Sigmoid colon (tissue), 4 donors: ENCODE results near the gene TCF20.

ENCODE experiments used
- EP300 ChIP-seq, 4 donors: sonication (generic); formaldehyde crosslinking; IDR thresholded peaks; one replicate each; pipeline ENCODE4 v1.6.1; 2017; ENCODE audit warnings: antibody characterized with exemption in 4 of 4
- POLR2A ChIP-seq, 2 donors: fragments of 450-650 bp; IDR thresholded peaks; one replicate each; pipeline ENCODE4 v1.6.1; 2016; ENCODE audit warnings: antibody characterized with exemption in 2 of 2, mild to moderate bottlenecking in 2 of 2, moderate library complexity in 2 of 2
- POLR2AphosphoS5 ChIP-seq, 4 donors: sonication (generic); formaldehyde crosslinking; IDR thresholded peaks; one replicate each; pipeline ENCODE4 v1.6.1; 2017; ENCODE audit warnings: antibody characterized with exemption in 4 of 4
- TF ChIP-seq, protein P1 (sequence below), 4 experiments: fragments of 450-650 bp in 3 of 4; fragments of 200-600 bp in 1 of 4; IDR thresholded peaks; one replicate each; pipeline ENCODE4 v1.5.1; 2016 to 2019; ENCODE audit warnings: antibody characterized with exemption in 4 of 4, mild to moderate bottlenecking in 3 of 4, moderate library complexity in 2 of 4

DNA sequence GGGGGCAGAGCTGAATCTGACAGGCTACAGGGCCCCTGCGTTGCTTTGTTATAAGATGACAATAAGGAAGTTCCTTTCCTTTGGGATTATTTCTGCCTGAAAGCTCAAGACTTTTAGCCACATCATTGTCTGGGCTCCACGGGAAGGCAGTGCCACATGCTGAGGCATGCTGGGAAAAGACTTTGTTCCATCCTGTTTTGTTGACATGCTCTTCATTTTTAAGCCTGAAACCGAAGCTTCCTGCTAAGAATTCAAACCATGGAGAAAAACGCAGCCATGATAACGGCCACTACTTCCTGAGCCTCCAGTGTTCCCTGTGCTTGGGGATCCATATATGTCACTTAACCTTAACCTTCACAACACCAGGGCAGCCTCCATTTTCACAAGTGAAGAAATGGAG lies 5.5 kb upstream of the TCF20 start:
- no peak for TF ChIP-seq POLR2A (IDR thresholded peaks at IDR 0.05)
- TF ChIP-seq, protein P1, sequence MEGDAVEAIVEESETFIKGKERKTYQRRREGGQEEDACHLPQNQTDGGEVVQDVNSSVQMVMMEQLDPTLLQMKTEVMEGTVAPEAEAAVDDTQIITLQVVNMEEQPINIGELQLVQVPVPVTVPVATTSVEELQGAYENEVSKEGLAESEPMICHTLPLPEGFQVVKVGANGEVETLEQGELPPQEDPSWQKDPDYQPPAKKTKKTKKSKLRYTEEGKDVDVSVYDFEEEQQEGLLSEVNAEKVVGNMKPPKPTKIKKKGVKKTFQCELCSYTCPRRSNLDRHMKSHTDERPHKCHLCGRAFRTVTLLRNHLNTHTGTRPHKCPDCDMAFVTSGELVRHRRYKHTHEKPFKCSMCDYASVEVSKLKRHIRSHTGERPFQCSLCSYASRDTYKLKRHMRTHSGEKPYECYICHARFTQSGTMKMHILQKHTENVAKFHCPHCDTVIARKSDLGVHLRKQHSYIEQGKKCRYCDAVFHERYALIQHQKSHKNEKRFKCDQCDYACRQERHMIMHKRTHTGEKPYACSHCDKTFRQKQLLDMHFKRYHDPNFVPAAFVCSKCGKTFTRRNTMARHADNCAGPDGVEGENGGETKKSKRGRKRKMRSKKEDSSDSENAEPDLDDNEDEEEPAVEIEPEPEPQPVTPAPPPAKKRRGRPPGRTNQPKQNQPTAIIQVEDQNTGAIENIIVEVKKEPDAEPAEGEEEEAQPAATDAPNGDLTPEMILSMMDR (IDR thresholded peaks at IDR 0.05): no peak
- no peak for TF ChIP-seq POLR2AphosphoS5 (IDR thresholded peaks at IDR 0.05)
- no peak for TF ChIP-seq EP300 (IDR thresholded peaks at IDR 0.05)
